K562 (cell line): ENCODE data around the gene DIP2A.

Experiments used
- BRD4 ChIP-seq: fragments of 200-600 bp; sonication (generic); IDR thresholded peaks from 2 replicates; pipeline ENCODE4 v1.6.1; 2017; ENCODE audit warnings: inconsistent platforms
- DPF2 ChIP-seq: fragments of 450-650 bp; IDR thresholded peaks from 2 replicates; pipeline ENCODE4 v1.6.1; 2016
- ETV6 ChIP-seq, 3 experiments: fragments of 150-350 bp in 1 of 3; sonication (generic) in 1 of 3; formaldehyde crosslinking in 1 of 3; IDR thresholded peaks; 2 replicates each; pipeline versions ENCODE4 v1.6.1 to v1.8.0; 2014 to 2022; ENCODE audit warnings: borderline replicate concordance in 2 of 3, low read depth in 2 of 3, antibody characterized with exemption in 1 of 3, low read length in 1 of 3, mild to moderate bottlenecking in 1 of 3, missing genetic modification reagents in 1 of 3
- JUND ChIP-seq, 2 experiments: IDR thresholded peaks; 2 replicates in 1 of 2; 3 replicates in 1 of 2; pipeline ENCODE4 v1.6.1; 2011; ENCODE audit warnings: borderline replicate concordance in 2 of 2, low read depth in 2 of 2, low read length in 2 of 2, improper control_type of control experiment in 1 of 2, missing biosample characterization in 1 of 2, missing genetic modification characterization in 1 of 2, missing genetic modification reagents in 1 of 2
- NFE2 ChIP-seq: IDR thresholded peaks from 2 replicates; pipeline ENCODE4 v1.6.1; 2014; ENCODE audit warnings: antibody characterized with exemption, low read depth
- SAFB ChIP-seq: fragments of 200-400 bp; formaldehyde crosslinking; IDR thresholded peaks from 2 replicates; pipeline ENCODE4 v1.6.1; 2017; ENCODE audit warnings: low read depth, low read length, borderline replicate concordance
- ZNF253 ChIP-seq: fragments of 250-450 bp; sonication (Bioruptor Pico); conservative IDR thresholded peaks from 2 replicates; pipeline ENCODE4 v1.6.1; 2021; ENCODE audit warnings: mild to moderate bottlenecking
- ZNF274 ChIP-seq: IDR thresholded peaks from 2 replicates; pipeline ENCODE4 v1.6.1; 2011; ENCODE audit warnings: low read depth, mild to moderate bottlenecking, low read length, moderate library complexity, borderline replicate concordance
- TF ChIP-seq, protein P1 (sequence below), 2 experiments: fragments of 450-650 bp in 1 of 2; sonication (generic) in 1 of 2; formaldehyde crosslinking in 1 of 2; IDR thresholded peaks in 1 of 2; conservative IDR thresholded peaks in 1 of 2; 2 replicates each; pipeline versions ENCODE4 v1.6.1 to v1.8.1; 2016 to 2023; ENCODE audit warnings: mild to moderate bottlenecking in 2 of 2, moderate library complexity in 2 of 2, inconsistent platforms in 1 of 2, missing genetic modification reagents in 1 of 2
- TF ChIP-seq, protein P2 (sequence below): sonication (generic); formaldehyde crosslinking; IDR thresholded peaks from 2 replicates; pipeline ENCODE4 v1.8.1; 2023; ENCODE audit warnings: mild to moderate bottlenecking, missing genetic modification reagents
- TF ChIP-seq, protein P3 (sequence below), 3 experiments: IDR thresholded peaks in 2 of 3; conservative IDR thresholded peaks in 1 of 3; 2 replicates each; pipeline ENCODE4 v1.5.1; 2011 to 2012; ENCODE audit warnings: low read length in 3 of 3, mild to moderate bottlenecking in 3 of 3, control low read depth in 2 of 3, improper control_type of control experiment in 1 of 3, inconsistent platforms in 1 of 3, low read depth in 1 of 3, mixed read lengths in 1 of 3, moderate library complexity in 1 of 3; ENCODE audit not compliant: insufficient read depth in 2 of 3
- TF ChIP-seq, protein P4 (sequence below): sonication (generic); formaldehyde crosslinking; IDR thresholded peaks from 2 replicates; pipeline ENCODE4 v1.8.0; 2022; ENCODE audit warnings: missing genetic modification reagents, mild to moderate bottlenecking, borderline replicate concordance
- TF ChIP-seq, protein P5 (sequence below): sonication (generic); formaldehyde crosslinking; IDR thresholded peaks from 2 replicates; pipeline ENCODE4 v1.5.0; 2020; ENCODE audit warnings: missing genetic modification reagents
- TF ChIP-seq, protein P6 (sequence below): sonication (generic); formaldehyde crosslinking; IDR thresholded peaks from 2 replicates; pipeline ENCODE4 v1.8.1; 2022; ENCODE audit warnings: missing genetic modification reagents

DNA sequence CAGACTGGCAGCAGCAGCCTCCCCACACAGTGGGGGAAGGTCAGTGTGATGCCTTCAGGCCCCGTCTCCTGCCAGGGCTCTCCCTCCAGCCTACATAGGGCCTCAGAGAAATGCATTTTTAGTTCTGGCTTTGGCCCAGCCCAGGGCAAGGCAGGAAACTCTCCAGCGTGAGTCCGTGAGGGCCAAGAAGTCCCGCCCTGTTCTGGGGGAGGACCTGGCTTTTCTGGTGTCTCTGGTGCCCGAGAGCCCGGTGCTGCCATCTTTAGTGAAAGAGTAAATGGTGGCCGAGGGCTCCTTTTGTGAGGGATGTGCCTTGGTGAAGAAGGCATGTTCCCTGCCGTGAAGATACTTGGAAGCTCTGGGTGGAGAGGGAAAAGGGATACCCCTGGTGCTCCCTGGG lies 14.8 kb upstream of the DIP2A start:
- TF ChIP-seq ETV6 (IDR thresholded peaks at IDR 0.05; ENCODE audit: borderline replicate concordance in 1 of 2, low read depth in 2 of 2, low read length in 1 of 2) (no peak), ETV6 (CRISPR knock-in tag; IDR thresholded peaks at IDR 0.05; ENCODE audit: borderline replicate concordance) (no peak), ZNF253 (no peak), SAFB (no peak), JUND (IDR thresholded peaks at IDR 0.05; ENCODE audit: borderline replicate concordance, low read depth, low read length) (no peak), JUND (tag; IDR thresholded peaks at IDR 0.05; ENCODE audit: borderline replicate concordance, low read depth, low read length) (no peak), DPF2 (no peak), ZNF274 (no peak), BRD4 (no peak), NFE2 (no peak)
- TF ChIP-seq, protein P1, sequence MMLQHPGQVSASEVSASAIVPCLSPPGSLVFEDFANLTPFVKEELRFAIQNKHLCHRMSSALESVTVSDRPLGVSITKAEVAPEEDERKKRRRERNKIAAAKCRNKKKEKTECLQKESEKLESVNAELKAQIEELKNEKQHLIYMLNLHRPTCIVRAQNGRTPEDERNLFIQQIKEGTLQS (IDR thresholded peaks at IDR 0.05), result no peak
- TF ChIP-seq, protein P1 (CRISPR knock-in tag; conservative IDR thresholded peaks at IDR 0.05), result no peak
- TF ChIP-seq, protein P2, sequence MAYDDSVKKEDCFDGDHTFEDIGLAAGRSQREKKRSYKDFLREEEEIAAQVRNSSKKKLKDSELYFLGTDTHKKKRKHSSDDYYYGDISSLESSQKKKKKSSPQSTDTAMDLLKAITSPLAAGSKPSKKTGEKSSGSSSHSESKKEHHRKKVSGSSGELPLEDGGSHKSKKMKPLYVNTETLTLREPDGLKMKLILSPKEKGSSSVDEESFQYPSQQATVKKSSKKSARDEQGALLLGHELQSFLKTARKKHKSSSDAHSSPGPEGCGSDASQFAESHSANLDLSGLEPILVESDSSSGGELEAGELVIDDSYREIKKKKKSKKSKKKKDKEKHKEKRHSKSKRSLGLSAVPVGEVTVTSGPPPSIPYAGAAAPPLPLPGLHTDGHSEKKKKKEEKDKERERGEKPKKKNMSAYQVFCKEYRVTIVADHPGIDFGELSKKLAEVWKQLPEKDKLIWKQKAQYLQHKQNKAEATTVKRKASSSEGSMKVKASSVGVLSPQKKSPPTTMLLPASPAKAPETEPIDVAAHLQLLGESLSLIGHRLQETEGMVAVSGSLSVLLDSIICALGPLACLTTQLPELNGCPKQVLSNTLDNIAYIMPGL, result no peak
- TF ChIP-seq, protein P3, sequence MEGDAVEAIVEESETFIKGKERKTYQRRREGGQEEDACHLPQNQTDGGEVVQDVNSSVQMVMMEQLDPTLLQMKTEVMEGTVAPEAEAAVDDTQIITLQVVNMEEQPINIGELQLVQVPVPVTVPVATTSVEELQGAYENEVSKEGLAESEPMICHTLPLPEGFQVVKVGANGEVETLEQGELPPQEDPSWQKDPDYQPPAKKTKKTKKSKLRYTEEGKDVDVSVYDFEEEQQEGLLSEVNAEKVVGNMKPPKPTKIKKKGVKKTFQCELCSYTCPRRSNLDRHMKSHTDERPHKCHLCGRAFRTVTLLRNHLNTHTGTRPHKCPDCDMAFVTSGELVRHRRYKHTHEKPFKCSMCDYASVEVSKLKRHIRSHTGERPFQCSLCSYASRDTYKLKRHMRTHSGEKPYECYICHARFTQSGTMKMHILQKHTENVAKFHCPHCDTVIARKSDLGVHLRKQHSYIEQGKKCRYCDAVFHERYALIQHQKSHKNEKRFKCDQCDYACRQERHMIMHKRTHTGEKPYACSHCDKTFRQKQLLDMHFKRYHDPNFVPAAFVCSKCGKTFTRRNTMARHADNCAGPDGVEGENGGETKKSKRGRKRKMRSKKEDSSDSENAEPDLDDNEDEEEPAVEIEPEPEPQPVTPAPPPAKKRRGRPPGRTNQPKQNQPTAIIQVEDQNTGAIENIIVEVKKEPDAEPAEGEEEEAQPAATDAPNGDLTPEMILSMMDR (IDR thresholded peaks at IDR 0.05 in 2 of 3, conservative IDR thresholded peaks at IDR 0.05 in 1 of 3; ENCODE audit: insufficient read depth in 2 of 3, low read depth in 1 of 3, low read length in 3 of 3), result no peak
- TF ChIP-seq, protein P4, sequence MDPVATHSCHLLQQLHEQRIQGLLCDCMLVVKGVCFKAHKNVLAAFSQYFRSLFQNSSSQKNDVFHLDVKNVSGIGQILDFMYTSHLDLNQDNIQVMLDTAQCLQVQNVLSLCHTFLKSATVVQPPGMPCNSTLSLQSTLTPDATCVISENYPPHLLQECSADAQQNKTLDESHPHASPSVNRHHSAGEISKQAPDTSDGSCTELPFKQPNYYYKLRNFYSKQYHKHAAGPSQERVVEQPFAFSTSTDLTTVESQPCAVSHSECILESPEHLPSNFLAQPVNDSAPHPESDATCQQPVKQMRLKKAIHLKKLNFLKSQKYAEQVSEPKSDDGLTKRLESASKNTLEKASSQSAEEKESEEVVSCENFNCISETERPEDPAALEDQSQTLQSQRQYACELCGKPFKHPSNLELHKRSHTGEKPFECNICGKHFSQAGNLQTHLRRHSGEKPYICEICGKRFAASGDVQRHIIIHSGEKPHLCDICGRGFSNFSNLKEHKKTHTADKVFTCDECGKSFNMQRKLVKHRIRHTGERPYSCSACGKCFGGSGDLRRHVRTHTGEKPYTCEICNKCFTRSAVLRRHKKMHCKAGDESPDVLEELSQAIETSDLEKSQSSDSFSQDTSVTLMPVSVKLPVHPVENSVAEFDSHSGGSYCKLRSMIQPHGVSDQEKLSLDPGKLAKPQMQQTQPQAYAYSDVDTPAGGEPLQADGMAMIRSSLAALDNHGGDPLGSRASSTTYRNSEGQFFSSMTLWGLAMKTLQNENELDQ (CRISPR knock-in tag), result no peak
- TF ChIP-seq, protein P5, sequence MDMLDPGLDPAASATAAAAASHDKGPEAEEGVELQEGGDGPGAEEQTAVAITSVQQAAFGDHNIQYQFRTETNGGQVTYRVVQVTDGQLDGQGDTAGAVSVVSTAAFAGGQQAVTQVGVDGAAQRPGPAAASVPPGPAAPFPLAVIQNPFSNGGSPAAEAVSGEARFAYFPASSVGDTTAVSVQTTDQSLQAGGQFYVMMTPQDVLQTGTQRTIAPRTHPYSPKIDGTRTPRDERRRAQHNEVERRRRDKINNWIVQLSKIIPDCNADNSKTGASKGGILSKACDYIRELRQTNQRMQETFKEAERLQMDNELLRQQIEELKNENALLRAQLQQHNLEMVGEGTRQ (CRISPR knock-in tag), result no peak
- TF ChIP-seq, protein P6, sequence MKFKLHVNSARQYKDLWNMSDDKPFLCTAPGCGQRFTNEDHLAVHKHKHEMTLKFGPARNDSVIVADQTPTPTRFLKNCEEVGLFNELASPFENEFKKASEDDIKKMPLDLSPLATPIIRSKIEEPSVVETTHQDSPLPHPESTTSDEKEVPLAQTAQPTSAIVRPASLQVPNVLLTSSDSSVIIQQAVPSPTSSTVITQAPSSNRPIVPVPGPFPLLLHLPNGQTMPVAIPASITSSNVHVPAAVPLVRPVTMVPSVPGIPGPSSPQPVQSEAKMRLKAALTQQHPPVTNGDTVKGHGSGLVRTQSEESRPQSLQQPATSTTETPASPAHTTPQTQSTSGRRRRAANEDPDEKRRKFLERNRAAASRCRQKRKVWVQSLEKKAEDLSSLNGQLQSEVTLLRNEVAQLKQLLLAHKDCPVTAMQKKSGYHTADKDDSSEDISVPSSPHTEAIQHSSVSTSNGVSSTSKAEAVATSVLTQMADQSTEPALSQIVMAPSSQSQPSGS, result no peak
